Keratinocyte (primary cell): ENCODE measurements around the gene MTHFD1L. TPM values are rescaled to one million over a fixed set of nuclear protein-coding genes. Genes with fewer than 3 reads are reported as not detected.

Experiments
- DNase-seq: peaks from one replicate; pipeline ENCODE4 v3.0.0-alpha.2; 2011; ENCODE audit warnings: low read depth, missing footprints, low spot score
- FAIRE-seq: peaks from 2 replicates; lab custom pipeline; 2011; peaks lifted over from hg19 to GRCh38; lab: Jason Lieb, UNC
- H2AFZ ChIP-seq: 2 replicates; pipeline ENCODE4 v1.6.0; 2012; ENCODE audit warnings: low read length, control low read depth, inconsistent platforms; ENCODE audit not compliant: control insufficient read depth
- H3K27ac ChIP-seq: 2 replicates; pipeline ENCODE4 v1.5.1; 2011; ENCODE audit warnings: low read length; ENCODE audit not compliant: control insufficient read depth, insufficient read depth
- H3K27me3 ChIP-seq: 3 replicates; pipeline ENCODE4 v1.6.0; 2011; ENCODE audit warnings: low read length; ENCODE audit not compliant: control insufficient read depth, insufficient read depth; ENCODE audit errors: extremely low read depth
- H3K36me3 ChIP-seq, 2 experiments: 2 replicates in 1 of 2; 3 replicates in 1 of 2; pipeline ENCODE4 v1.5.1; 2011; ENCODE audit warnings: low read length in 2 of 2, mild to moderate bottlenecking in 1 of 2; ENCODE audit not compliant: control insufficient read depth in 2 of 2, insufficient read depth in 2 of 2; ENCODE audit errors: extremely low read depth in 1 of 2
- H3K4me1 ChIP-seq: 3 replicates; pipeline ENCODE4 v1.5.1; 2011; ENCODE audit warnings: low read length; ENCODE audit not compliant: control insufficient read depth, insufficient read depth; ENCODE audit errors: extremely low read depth
- H3K4me2 ChIP-seq: 3 replicates; pipeline ENCODE4 v1.6.0; 2011; ENCODE audit warnings: low read depth, low read length; ENCODE audit not compliant: control insufficient read depth, insufficient read depth; ENCODE audit errors: extremely low read depth
- H3K4me3 ChIP-seq, 3 experiments: fragments of 200-600 bp in 1 of 3; sonication (generic) in 1 of 3; 2 replicates in 2 of 3; 3 replicates in 1 of 3; pipeline ENCODE4 v1.5.1; 2011 to 2016; ENCODE audit warnings: low read length in 3 of 3, mild to moderate bottlenecking in 3 of 3, control low read depth in 2 of 3, inconsistent platforms in 1 of 3, low read depth in 1 of 3, mixed read lengths in 1 of 3, mixed run types in 1 of 3, moderate library complexity in 1 of 3; ENCODE audit not compliant: control insufficient read depth in 2 of 3, insufficient read depth in 2 of 3; ENCODE audit errors: extremely low read depth in 1 of 3
- H3K79me2 ChIP-seq: 2 replicates; pipeline ENCODE4 v1.6.0; 2012; ENCODE audit warnings: low read length; ENCODE audit not compliant: control insufficient read depth, insufficient read depth
- H3K9ac ChIP-seq: 3 replicates; pipeline ENCODE4 v1.6.0; 2011; ENCODE audit warnings: low read length; ENCODE audit not compliant: control insufficient read depth, insufficient read depth; ENCODE audit errors: extremely low read depth
- H3K9me1 ChIP-seq: 3 replicates; pipeline ENCODE4 v1.6.0; 2011; ENCODE audit warnings: low read length; ENCODE audit not compliant: control insufficient read depth, insufficient read depth; ENCODE audit errors: extremely low read depth
- H3K9me3 ChIP-seq: 2 replicates; pipeline ENCODE4 v1.5.1; 2012; ENCODE audit warnings: low read depth, low read length; ENCODE audit not compliant: control insufficient read depth
- H4K20me1 ChIP-seq: 3 replicates; pipeline ENCODE4 v1.6.0; 2011; ENCODE audit warnings: low read length; ENCODE audit not compliant: control insufficient read depth, insufficient read depth; ENCODE audit errors: extremely low read depth
- CTCF ChIP-seq, 3 experiments: IDR thresholded peaks in 1 of 3; conservative IDR thresholded peaks in 1 of 3; optimal IDR thresholded peaks in 1 of 3; 2 replicates in 2 of 3; 3 replicates in 1 of 3; pipeline versions ENCODE3 to v1.5.1; 2011; ENCODE audit warnings: low read length in 3 of 3, mild to moderate bottlenecking in 3 of 3, moderate library complexity in 2 of 3, control low read depth in 1 of 3, inconsistent platforms in 1 of 3; ENCODE audit not compliant: insufficient read depth in 2 of 3; ENCODE audit errors: extremely low read depth in 1 of 3
- EZH2 ChIP-seq: IDR thresholded peaks from one replicate; pipeline ENCODE4 v1.6.1; 2012; ENCODE audit warnings: inconsistent platforms, mild to moderate bottlenecking, low read length, moderate library complexity
- dilution Hi-C: fragments of 300-500 bp; cut with MboI; formaldehyde crosslinking; loops from one replicate; pipeline ENCODE4 v1.7.0; 2020; ENCODE audit warnings: low sequenced_read_pairs; ENCODE audit not compliant: extremely low pct_ligation_motif_present
- polyA plus RNA-seq, 5 experiments: library from polyadenylated mRNA; depleted of rRNA in 3 of 5; stranded (reverse) in 3 of 5; stranded (forward) in 1 of 5; unstranded in 1 of 5; fragments of >200 nt; gene quantifications; 1 replicate in 1 of 5; 2 replicates in 3 of 5; 3 replicates in 1 of 5; pipeline versions ENCODE4 v1.2.1 to v1.2.3, GENCODE V29; 2011 to 2012; ENCODE audit warnings: missing spikeins in 2 of 5, low read depth in 1 of 5, low replicate concordance in 1 of 5

MTHFD1L gene
- polyA plus RNA-seq, 1 donor (not counting 4 experiments of a cell fraction or from before 2014, with no cell fraction given): 38.0 TPM

DNA sequence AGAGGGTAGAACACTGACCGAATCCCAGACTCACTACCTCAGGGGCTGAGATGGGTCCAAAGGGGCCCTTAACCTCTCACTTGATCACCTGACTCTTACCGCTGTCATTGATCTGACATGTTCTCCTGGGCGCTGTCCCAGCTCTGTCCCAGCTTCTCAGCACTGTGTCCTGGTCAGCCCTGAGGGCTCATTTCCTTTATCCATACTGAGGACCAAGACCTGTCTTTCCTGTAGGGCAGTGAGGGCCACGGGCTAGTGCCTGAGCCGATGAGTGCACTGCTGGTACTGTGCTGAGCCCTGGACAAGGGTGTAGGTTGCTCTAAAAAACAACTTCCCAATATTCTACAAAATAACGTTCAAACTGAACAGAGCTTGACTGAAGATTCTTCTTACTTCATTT, 131.5 kb downstream of the MTHFD1L start:
- TF ChIP-seq EZH2 (no peak), CTCF (optimal IDR thresholded peaks at IDR 0.05 in 1 of 3, IDR thresholded peaks at IDR 0.05 in 1 of 3, conservative IDR thresholded peaks at IDR 0.05 in 1 of 3; ENCODE audit: extremely low read depth in 1 of 3, insufficient read depth in 2 of 3, low read length in 3 of 3) (no peak)
- Histone ChIP-seq H2AFZ (no peak overlapping the region), H3K4me1 (no peaks in the 10 kb centered on the region), H3K4me3 (no peak overlapping the region), H3K36me3 (peaks cover 3 to 15% of the 10 kb centered on the region in 2 experiments), H3K9me1 (no peaks in the 10 kb centered on the region), H3K27me3 (no peaks in the 10 kb centered on the region), H3K9me3 (no peaks in the 10 kb centered on the region), H4K20me1 (no peaks in the 10 kb centered on the region), H3K79me2 (no peaks in the 10 kb centered on the region), H3K9ac (no peak overlapping the region), H3K4me2 (no peak overlapping the region), H3K27ac (no peak overlapping the region)
- DNase-seq: no peak
- dilution Hi-C loops: no loop called here
- FAIRE-seq: no peak

- DNase-seq: no peak
- no peaks in the 10 kb centered on the region for H3K79me2 ChIP-seq
- peaks cover under 1% of the 10 kb centered on the region for H3K4me1 ChIP-seq
- H3K4me2 ChIP-seq: no peak overlapping the region
- TF ChIP-seq CTCF (optimal IDR thresholded peaks at IDR 0.05 in 1 of 3, IDR thresholded peaks at IDR 0.05 in 1 of 3, conservative IDR thresholded peaks at IDR 0.05 in 1 of 3; ENCODE audit: extremely low read depth in 1 of 3, insufficient read depth in 2 of 3, low read length in 3 of 3): no peak
- no peak for TF ChIP-seq EZH2
- no peaks in the 10 kb centered on the region for H3K27me3 ChIP-seq
- H3K27ac ChIP-seq: no peak overlapping the region
- no peak overlapping the region for H3K9ac ChIP-seq
- FAIRE-seq: no peak
- H2AFZ ChIP-seq: no peak overlapping the region
- dilution Hi-C loops: no loop called here
- H3K4me3 ChIP-seq: no peak overlapping the region
- no peaks in the 10 kb centered on the region for H4K20me1 ChIP-seq
- no peaks in the 10 kb centered on the region for H3K9me1 ChIP-seq
- no peaks in the 10 kb centered on the region for H3K9me3 ChIP-seq
- H3K36me3 ChIP-seq: peaks cover 1 to 17% of the 10 kb centered on the region in 2 experiments
Observed at GRCh38 chr6:150999107-150999506, 133.6 kb downstream of the MTHFD1L start.
